K562 (cell line): ENCODE measurements around the gene ZNF264. TPM values are rescaled to one million over a fixed set of nuclear protein-coding genes. Genes with fewer than 3 reads are reported as not detected.

Source experiments
- ARID3B ChIP-seq: fragments of 250-450 bp; sonication (Bioruptor Pico); IDR thresholded peaks from 2 replicates; pipeline ENCODE4 v1.4.0; 2020; ENCODE audit warnings: borderline replicate concordance
- ESRRA ChIP-seq: fragments of 450-650 bp; IDR thresholded peaks from 2 replicates; pipeline ENCODE4 v1.6.1; 2014; ENCODE audit warnings: low read depth, mild to moderate bottlenecking, moderate library complexity, borderline replicate concordance
- FIP1L1 ChIP-seq: fragments of 200-400 bp; formaldehyde crosslinking; IDR thresholded peaks from 2 replicates; pipeline ENCODE4 v1.6.1; 2018; ENCODE audit warnings: mild to moderate bottlenecking, low read depth, low read length; ENCODE audit not compliant: poor library complexity, severe bottlenecking
- FOXP4 ChIP-seq: sonication (generic); formaldehyde crosslinking; IDR thresholded peaks from 2 replicates; pipeline ENCODE4 v1.8.0; 2022; ENCODE audit warnings: mild to moderate bottlenecking, missing genetic modification reagents, borderline replicate concordance
- JUND ChIP-seq, 2 experiments: IDR thresholded peaks; 2 replicates in 1 of 2; 3 replicates in 1 of 2; pipeline ENCODE4 v1.6.1; 2011; ENCODE audit warnings: borderline replicate concordance in 2 of 2, low read depth in 2 of 2, low read length in 2 of 2, improper control_type of control experiment in 1 of 2, missing biosample characterization in 1 of 2, missing genetic modification characterization in 1 of 2, missing genetic modification reagents in 1 of 2
- PHB ChIP-seq: fragments of 250-450 bp; sonication (Bioruptor Pico); IDR thresholded peaks from 2 replicates; pipeline ENCODE4 v1.5.0; 2021
- STAT5B ChIP-seq: fragments of 250-450 bp; sonication (Bioruptor Pico); IDR thresholded peaks from 2 replicates; pipeline ENCODE4 v1.8.0; 2021; ENCODE audit warnings: mild to moderate bottlenecking, inconsistent platforms
- TRIM28 ChIP-seq: fragments of 450-650 bp; IDR thresholded peaks from 2 replicates; pipeline ENCODE4 v1.6.1; 2017
- USF1 ChIP-seq: sonication (generic); formaldehyde crosslinking; IDR thresholded peaks from 2 replicates; pipeline ENCODE4 v1.9.0; 2022; ENCODE audit warnings: mild to moderate bottlenecking, missing genetic modification reagents
- VEZF1 ChIP-seq: fragments of 200-800 bp; sonication (Bioruptor generic); IDR thresholded peaks from 2 replicates; pipeline ENCODE4 v1.6.1; 2017; ENCODE audit warnings: missing genetic modification characterization, missing compliant biosample characterization
- ZBED1 ChIP-seq: IDR thresholded peaks from 2 replicates; pipeline ENCODE4 v1.6.1; 2014
- ZBTB43 ChIP-seq: sonication (generic); formaldehyde crosslinking; IDR thresholded peaks from 2 replicates; pipeline ENCODE4 v1.8.0; 2023; ENCODE audit warnings: mild to moderate bottlenecking, missing genetic modification reagents
- ZNF184 ChIP-seq: sonication (generic); formaldehyde crosslinking; IDR thresholded peaks from 2 replicates; pipeline ENCODE4 v1.5.0; 2020; ENCODE audit warnings: missing genetic modification reagents
- ZNF589 ChIP-seq: fragments of 200-800 bp; sonication (Bioruptor generic); IDR thresholded peaks from 2 replicates; pipeline ENCODE4 v1.6.1; 2016; ENCODE audit warnings: low read depth, missing genetic modification characterization, missing compliant biosample characterization
- ZNF668 ChIP-seq: fragments of 250-450 bp; sonication (Bioruptor Pico); IDR thresholded peaks from 2 replicates; pipeline ENCODE4 v1.8.0; 2022; ENCODE audit warnings: mild to moderate bottlenecking, inconsistent platforms
- polyA plus RNA-seq, 8 experiments: library from polyadenylated mRNA; depleted of rRNA in 4 of 8; stranded (reverse) in 5 of 8; unstranded in 3 of 8; fragments of >200 nt; fragmentation: Nextera tagmentation in 2 of 8; fragmentation: Illumina TruSeq in 1 of 8; extraction: Ambion mirVana in 2 of 8; extraction: Trizol in 1 of 8; gene quantifications; 2 replicates each; pipeline versions ENCODE4 v1.2.1 to v1.2.3, GENCODE V29; 2011 to 2014; ENCODE audit warnings: inconsistent platforms in 1 of 8, missing spikeins in 1 of 8
- total RNA-seq, 7 experiments: library from RNA; depleted of rRNA in 6 of 7; stranded (reverse); fragments of >200 nt in 6 of 7; fragmentation: Illumina TruSeq in 2 of 7; extraction: Trizol in 2 of 7; gene quantifications; 2 replicates each; pipeline versions ENCODE4 v1.2.1 to v1.2.3, GENCODE V29; 2011 to 2021; ENCODE audit warnings: low replicate concordance in 1 of 7
- TF ChIP-seq, protein P1 (sequence below): IDR thresholded peaks from 2 replicates; pipeline ENCODE4 v1.6.1; 2011; ENCODE audit warnings: borderline replicate concordance, low read depth, mild to moderate bottlenecking, moderate library complexity, low read length; ENCODE audit not compliant: insufficient read depth, poor library complexity, severe bottlenecking

The ZNF264 gene
- total and polyA plus RNA-seq, 9 of the 15 experiments (the other 6 are each of a cell fraction or from before 2014, with no cell fraction given): 0.08 to 7.9 (median 1.3) TPM

DNA sequence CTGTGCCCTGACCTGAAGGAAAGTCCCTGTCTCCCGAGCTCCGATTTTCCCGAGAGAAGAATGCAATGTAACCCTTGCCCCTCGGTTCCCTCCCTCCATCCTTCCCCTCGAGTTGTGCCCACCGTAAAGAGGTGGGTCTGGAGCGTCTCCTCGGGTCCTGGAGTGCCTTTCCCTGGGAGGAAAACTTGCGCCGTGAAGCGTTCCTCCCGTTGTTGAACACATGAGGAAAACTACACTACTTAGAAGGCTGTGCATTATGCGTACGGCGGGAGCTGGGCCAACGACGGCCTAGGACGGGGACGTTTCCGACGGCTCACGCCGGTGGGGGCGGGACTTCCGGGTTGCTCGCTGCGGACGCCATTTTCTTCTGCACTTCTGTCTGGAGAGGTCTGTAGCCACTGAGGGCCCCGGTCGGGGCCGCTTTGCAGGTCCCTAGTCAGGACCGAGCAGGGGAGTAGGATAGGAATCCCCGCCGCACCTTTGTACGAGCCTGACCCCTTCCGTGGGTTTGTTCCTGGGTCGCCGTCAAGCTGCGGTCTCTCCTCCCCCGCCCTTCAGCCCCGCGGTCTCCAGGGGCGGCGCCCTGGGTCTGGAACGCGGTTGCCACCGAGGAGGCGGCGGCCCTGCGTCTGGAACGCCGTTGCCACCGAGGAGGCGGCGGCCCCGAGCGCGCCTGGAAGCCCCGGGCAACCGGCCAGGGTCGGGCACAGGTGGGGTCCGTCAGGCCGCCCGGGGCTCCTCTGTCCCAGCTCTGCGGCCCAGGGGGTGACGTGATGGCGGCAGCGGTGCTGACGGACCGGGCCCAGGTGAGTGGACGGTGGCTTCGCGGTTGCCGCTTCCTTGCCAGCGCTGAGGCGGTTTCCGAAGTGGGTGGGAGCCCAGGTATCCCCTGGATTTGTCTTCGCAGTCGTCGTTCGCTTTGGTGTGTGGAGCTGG, at the start of gene ZNF264 (continued):
- TF ChIP-seq ZNF589 (CRISPR knock-in tag) (no peak), TRIM28 (no peak), FIP1L1 (no peak), ZBED1 (no peak), STAT5B (CRISPR knock-in tag) (no peak), ESRRA (no peak), USF1 (CRISPR knock-in tag) (no peak), ZBTB43 (no peak), ARID3B (CRISPR knock-in tag) (no peak), ZNF184 (CRISPR knock-in tag) (no peak), PHB (CRISPR knock-in tag) (no peak), JUND (IDR thresholded peaks at IDR 0.05; ENCODE audit: borderline replicate concordance, low read depth, low read length) (no peak), JUND (tag; IDR thresholded peaks at IDR 0.05; ENCODE audit: borderline replicate concordance, low read depth, low read length) (no peak), VEZF1 (CRISPR knock-in tag) (peak; percentile 54; the same call in 1 of the 2 replicates), ZNF668 (CRISPR knock-in tag) (no peak), FOXP4 (no peak)
- TF ChIP-seq, protein P1, sequence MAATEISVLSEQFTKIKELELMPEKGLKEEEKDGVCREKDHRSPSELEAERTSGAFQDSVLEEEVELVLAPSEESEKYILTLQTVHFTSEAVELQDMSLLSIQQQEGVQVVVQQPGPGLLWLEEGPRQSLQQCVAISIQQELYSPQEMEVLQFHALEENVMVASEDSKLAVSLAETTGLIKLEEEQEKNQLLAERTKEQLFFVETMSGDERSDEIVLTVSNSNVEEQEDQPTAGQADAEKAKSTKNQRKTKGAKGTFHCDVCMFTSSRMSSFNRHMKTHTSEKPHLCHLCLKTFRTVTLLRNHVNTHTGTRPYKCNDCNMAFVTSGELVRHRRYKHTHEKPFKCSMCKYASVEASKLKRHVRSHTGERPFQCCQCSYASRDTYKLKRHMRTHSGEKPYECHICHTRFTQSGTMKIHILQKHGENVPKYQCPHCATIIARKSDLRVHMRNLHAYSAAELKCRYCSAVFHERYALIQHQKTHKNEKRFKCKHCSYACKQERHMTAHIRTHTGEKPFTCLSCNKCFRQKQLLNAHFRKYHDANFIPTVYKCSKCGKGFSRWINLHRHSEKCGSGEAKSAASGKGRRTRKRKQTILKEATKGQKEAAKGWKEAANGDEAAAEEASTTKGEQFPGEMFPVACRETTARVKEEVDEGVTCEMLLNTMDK: no peak
